Measurements from ENCODE around the gene CD180.

GRCh38 chr5:67223211-67223610 is 26.6 kb upstream of the CD180 start:
- TF ChIP-seq EZH2 (IDR thresholded peaks at IDR 0.05; ENCODE audit: borderline replicate concordance, low read length) = no peak
- TF ChIP-seq CTCF (IDR thresholded peaks at IDR 0.05; ENCODE audit: low read length) = no peak
